ENCODE results near the gene DACT2.

DACT2 gene

DNA sequence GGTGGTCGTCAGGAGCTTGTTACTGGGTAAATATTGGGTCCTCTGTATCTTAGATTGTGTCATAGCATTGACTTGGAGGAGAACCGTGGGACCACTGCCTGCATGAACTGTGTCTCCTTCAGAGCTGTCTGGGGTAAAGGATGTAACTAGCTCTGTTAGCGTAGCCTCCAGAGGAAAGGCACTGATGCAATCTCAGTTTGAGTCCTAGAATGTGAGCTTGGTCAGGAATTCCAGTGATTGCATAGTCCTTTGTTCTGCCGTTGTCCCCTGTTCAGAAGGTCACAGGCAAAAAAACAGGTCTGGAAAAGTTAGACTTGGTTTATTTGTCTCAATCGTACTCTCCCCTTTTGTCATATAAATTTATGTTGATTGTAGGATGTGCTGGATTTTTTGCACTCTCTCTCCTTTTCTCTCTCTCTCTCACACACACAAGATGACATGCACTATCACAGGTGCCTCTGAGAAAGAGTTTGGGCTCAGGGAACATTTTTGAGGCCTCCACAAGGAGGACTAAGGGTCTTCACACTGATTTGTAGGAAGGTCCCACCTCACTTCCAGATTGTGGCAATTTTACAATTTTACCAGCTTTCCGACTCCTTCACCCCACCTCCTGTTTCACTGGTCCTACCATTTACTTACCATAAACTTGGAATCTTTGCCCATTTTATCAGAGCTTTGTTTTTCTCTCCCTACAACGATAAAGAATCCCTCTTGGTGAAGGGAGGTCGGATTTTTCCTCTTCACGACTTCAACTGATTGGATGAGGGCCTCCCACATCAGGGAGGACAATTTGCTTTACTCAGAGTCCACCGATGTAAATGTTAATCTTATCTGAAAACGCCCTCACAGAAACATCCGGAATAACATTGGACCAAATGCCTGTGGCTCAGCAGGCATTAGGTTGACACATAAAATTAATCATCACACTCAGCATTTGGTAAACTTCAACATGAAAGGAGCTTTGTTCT, 7.0 kb upstream of the DACT2 start:
- Histone ChIP-seq H3K27me3 (ENCODE audit: insufficient read depth, poor library complexity, severe bottlenecking) (peaks cover 45% of the 10 kb centered on the region), H3K4me3 (ENCODE audit: severe bottlenecking) (no peak overlapping the region), H3K27ac (ENCODE audit: poor library complexity, severe bottlenecking) (no peak overlapping the region), H3K36me3 (ENCODE audit: low read depth) (no peaks in the 10 kb centered on the region), H3K9me3 (ENCODE audit: severe bottlenecking) (no peaks in the 10 kb centered on the region), H3K4me1 (ENCODE audit: insufficient read depth, poor library complexity, severe bottlenecking) (no peaks in the 10 kb centered on the region)
- peak; percentile 45; the same call in 2 of the 3 replicates for ATAC-seq (ENCODE audit: low read depth)
- TF ChIP-seq, protein P1, sequence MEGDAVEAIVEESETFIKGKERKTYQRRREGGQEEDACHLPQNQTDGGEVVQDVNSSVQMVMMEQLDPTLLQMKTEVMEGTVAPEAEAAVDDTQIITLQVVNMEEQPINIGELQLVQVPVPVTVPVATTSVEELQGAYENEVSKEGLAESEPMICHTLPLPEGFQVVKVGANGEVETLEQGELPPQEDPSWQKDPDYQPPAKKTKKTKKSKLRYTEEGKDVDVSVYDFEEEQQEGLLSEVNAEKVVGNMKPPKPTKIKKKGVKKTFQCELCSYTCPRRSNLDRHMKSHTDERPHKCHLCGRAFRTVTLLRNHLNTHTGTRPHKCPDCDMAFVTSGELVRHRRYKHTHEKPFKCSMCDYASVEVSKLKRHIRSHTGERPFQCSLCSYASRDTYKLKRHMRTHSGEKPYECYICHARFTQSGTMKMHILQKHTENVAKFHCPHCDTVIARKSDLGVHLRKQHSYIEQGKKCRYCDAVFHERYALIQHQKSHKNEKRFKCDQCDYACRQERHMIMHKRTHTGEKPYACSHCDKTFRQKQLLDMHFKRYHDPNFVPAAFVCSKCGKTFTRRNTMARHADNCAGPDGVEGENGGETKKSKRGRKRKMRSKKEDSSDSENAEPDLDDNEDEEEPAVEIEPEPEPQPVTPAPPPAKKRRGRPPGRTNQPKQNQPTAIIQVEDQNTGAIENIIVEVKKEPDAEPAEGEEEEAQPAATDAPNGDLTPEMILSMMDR (IDR thresholded peaks at IDR 0.05; ENCODE audit: poor library complexity, severe bottlenecking), result no peak
- DNase-seq (ENCODE audit: low spot score), result no peak

DNA sequence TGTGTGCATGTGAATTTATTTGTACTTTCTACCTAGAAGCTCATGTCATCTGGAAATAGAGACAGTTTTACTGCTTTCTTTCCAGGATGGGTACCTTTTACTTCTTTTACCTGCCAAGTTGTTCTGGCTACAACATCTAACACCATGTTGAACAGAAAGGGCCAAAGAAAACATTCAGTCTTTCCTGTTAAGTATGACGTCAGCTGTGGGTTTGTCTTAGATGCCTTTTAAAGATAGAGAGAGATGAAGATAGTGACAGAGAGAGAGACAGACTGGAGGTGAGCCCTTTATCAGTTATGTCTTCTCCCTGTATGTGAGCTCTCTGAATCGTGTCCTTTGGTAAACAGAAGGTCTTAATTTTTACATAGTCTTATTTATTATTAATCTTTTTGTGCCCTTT, 3.4 kb upstream of the DACT2 start:
- H3K9me3 ChIP-seq (ENCODE audit: severe bottlenecking), result no peaks in the 10 kb centered on the region
- H3K36me3 ChIP-seq (ENCODE audit: low read depth), result no peaks in the 10 kb centered on the region
- no peaks in the 10 kb centered on the region for H3K4me1 ChIP-seq (ENCODE audit: insufficient read depth, poor library complexity, severe bottlenecking)
- ATAC-seq (ENCODE audit: low read depth) (no peak), DNase-seq (ENCODE audit: low spot score) (no peak)
- TF ChIP-seq, protein P1 (IDR thresholded peaks at IDR 0.05; ENCODE audit: poor library complexity, severe bottlenecking), result no peak
- H3K27me3 ChIP-seq (ENCODE audit: insufficient read depth, poor library complexity, severe bottlenecking), result peaks cover 74% of the 10 kb centered on the region
- H3K4me3 ChIP-seq (ENCODE audit: severe bottlenecking), result no peak overlapping the region
- H3K27ac ChIP-seq (ENCODE audit: poor library complexity, severe bottlenecking), result no peak overlapping the region

DNA sequence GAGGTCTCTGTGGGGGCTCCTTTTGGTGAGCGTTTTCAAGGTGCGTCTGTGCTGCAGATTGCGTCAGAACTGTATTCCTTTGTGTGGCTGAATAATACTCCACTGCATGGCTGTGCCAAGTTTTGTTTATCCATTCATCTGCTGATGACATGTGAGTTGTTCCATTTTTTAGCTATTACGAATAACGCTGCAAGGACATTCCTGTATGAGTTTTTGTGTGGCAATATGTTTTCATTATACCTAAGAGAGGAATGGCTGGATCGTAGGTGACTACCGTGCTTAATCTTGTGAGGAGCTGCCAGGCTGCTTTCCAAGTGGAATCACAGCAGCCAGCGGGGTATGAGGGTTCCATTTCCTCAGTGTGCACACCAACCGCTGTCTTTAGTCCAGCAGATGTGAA, 1.1 kb upstream of the DACT2 start:
- H3K4me3 ChIP-seq (ENCODE audit: severe bottlenecking), result no peak overlapping the region
- H3K36me3 ChIP-seq (ENCODE audit: low read depth), result no peaks in the 10 kb centered on the region
- TF ChIP-seq, protein P1 (IDR thresholded peaks at IDR 0.05; ENCODE audit: poor library complexity, severe bottlenecking), result no peak
- no peaks in the 10 kb centered on the region for H3K4me1 ChIP-seq (ENCODE audit: insufficient read depth, poor library complexity, severe bottlenecking)
- no peak for DNase-seq (ENCODE audit: low spot score)
- no peak overlapping the region for H3K27ac ChIP-seq (ENCODE audit: poor library complexity, severe bottlenecking)
- no peak for ATAC-seq (ENCODE audit: low read depth)
- peaks cover 65% of the 10 kb centered on the region for H3K27me3 ChIP-seq (ENCODE audit: insufficient read depth, poor library complexity, severe bottlenecking)
- H3K9me3 ChIP-seq (ENCODE audit: severe bottlenecking), result no peaks in the 10 kb centered on the region

DNA sequence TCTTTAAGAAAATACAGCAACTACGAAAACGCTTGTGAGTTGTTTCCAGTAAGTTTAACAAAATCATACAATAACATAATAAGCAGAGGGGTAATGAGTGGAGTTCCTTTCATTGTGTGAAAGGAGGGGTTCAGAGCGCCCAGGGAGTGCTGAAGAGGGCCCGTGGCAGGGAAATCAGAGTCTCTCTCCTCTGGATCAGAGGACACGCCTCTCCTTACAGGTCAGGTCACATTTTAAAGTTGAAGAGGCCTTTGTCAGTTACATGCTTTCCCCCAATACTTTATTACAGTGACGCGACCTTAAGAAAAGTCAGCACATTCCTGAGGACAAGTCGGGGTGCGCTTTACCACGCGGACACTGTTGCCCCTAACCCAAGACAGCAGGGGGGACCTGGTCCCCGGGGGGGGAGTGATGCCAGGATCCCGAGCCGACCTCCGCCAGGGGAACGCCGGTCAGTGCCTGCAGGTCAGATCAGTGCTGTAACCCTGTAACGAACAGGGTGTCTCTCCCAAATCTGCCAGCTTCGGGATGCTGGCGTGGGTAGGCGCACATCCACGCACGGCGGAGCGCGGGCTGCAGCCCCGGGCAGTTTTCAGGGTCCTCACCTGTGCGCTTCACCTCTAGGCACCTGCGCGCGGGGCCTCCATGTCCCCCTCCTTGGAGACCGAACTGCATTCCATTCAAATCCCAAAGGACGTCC, 848 bp downstream of the DACT2 start:
- no peak overlapping the region for H3K27ac ChIP-seq (ENCODE audit: poor library complexity, severe bottlenecking)
- DNase-seq (ENCODE audit: low spot score), result no peak
- no peaks in the 10 kb centered on the region for H3K9me3 ChIP-seq (ENCODE audit: severe bottlenecking)
- H3K27me3 ChIP-seq (ENCODE audit: insufficient read depth, poor library complexity, severe bottlenecking), result peaks cover 59% of the 10 kb centered on the region
- no peaks in the 10 kb centered on the region for H3K36me3 ChIP-seq (ENCODE audit: low read depth)
- no peak for ATAC-seq (ENCODE audit: low read depth)
- TF ChIP-seq, protein P1 (IDR thresholded peaks at IDR 0.05; ENCODE audit: poor library complexity, severe bottlenecking), result no peak
- H3K4me3 ChIP-seq (ENCODE audit: severe bottlenecking), result no peak overlapping the region
- no peaks in the 10 kb centered on the region for H3K4me1 ChIP-seq (ENCODE audit: insufficient read depth, poor library complexity, severe bottlenecking)

Data from RWPE2 (cell line).